DMS153 treated with DMSO at 0.1 percent for 48 hours (cell line): Measurements from ENCODE around the gene ANTKMT.
"Not testable (repeated sequence)": the region's sequence is repeated elsewhere in the genome, so short reads cannot be mapped to it uniquely, and the experiment has no call there.

Source experiments
- DNase-seq: peaks from one replicate; lab custom pipeline; 2025; ENCODE audit not compliant: unreplicated experiment; lab: John Stamatoyannopoulos, UW

The ANTKMT gene

GRCh38 chr16:680967-681745 lies 39.8 kb upstream of the ANTKMT start:
- DNase-seq, result no peak

GRCh38 chr16:681746-682427 lies 39.1 kb upstream of the ANTKMT start:
- DNase-seq, result no peak

GRCh38 chr16:682493-683395 lies 38.2 kb upstream of the ANTKMT start:
- DNase-seq, result no peak

- DNase-seq, result no peak
Measured at GRCh38 chr16:683396-684070, 37.4 kb upstream of the ANTKMT start.

GRCh38 chr16:684071-684794 lies 36.7 kb upstream of the ANTKMT start, which contains the start of gene JMJD8:
JMJD8 (minus strand) TSS chr16:684334; CDS start chr16:684319, 15 bp downstream.
- peak; percentile 90 for DNase-seq

GRCh38 chr16:684961-685696 lies 35.8 kb upstream of the ANTKMT start:
- peak; percentile 82 for DNase-seq

GRCh38 chr16:685967-686366 lies 35.0 kb upstream of the ANTKMT start:
- peak; percentile 12 for DNase-seq

- DNase-seq, result no peak
Measured at GRCh38 chr16:686459-687260, 34.3 kb upstream of the ANTKMT start.

- DNase-seq, result no peak
Measured at GRCh38 chr16:687499-687898, 33.4 kb upstream of the ANTKMT start.

- DNase-seq, result no peak
Measured at GRCh38 chr16:689175-689897, 31.6 kb upstream of the ANTKMT start.

GRCh38 chr16:691242-691641 lies 29.7 kb upstream of the ANTKMT start:
- not testable (repeated sequence) for DNase-seq

GRCh38 chr16:692356-693108 lies 28.4 kb upstream of the ANTKMT start:
- DNase-seq, result no peak

GRCh38 chr16:693364-693763 lies 27.6 kb upstream of the ANTKMT start:
- no peak for DNase-seq

- DNase-seq, result no peak
Measured at GRCh38 chr16:693766-694165, 27.2 kb upstream of the ANTKMT start.

- DNase-seq, result no peak
Measured at GRCh38 chr16:694187-694862, 26.6 kb upstream of the ANTKMT start.

GRCh38 chr16:694863-695354 lies 26.0 kb upstream of the ANTKMT start:
- DNase-seq, result no peak
